K562 (cell line): ENCODE data around the gene MED29. TPM values are rescaled to one million over a fixed set of nuclear protein-coding genes. Genes with fewer than 3 reads are reported as not detected.

ENCODE experiments used
- ADNP ChIP-seq: fragments of 200-800 bp; sonication (Bioruptor generic); IDR thresholded peaks from 2 replicates; pipeline ENCODE4 v1.6.1; 2016; ENCODE audit warnings: missing genetic modification characterization, missing compliant biosample characterization
- BHLHE40 ChIP-seq: IDR thresholded peaks from 2 replicates; pipeline ENCODE4 v1.6.1; 2011; ENCODE audit warnings: low read length, improper control_type of control experiment
- CBFA2T2 ChIP-seq: fragments of 450-650 bp; conservative IDR thresholded peaks from 2 replicates; pipeline ENCODE4 v1.6.1; 2017; ENCODE audit warnings: mild to moderate bottlenecking
- HDAC3 ChIP-seq: fragments of 450-650 bp; IDR thresholded peaks from 2 replicates; pipeline ENCODE4 v1.6.1; 2018; ENCODE audit warnings: borderline replicate concordance, mild to moderate bottlenecking, moderate library complexity; ENCODE audit not compliant: partially characterized antibody
- ILK ChIP-seq: fragments of 450-650 bp; IDR thresholded peaks from 2 replicates; pipeline ENCODE4 v1.6.1; 2016; ENCODE audit warnings: missing genetic modification characterization, low read depth, mild to moderate bottlenecking, missing compliant biosample characterization, moderate library complexity, borderline replicate concordance
- NR2C2 ChIP-seq, 2 experiments: fragments of 200-800 bp in 1 of 2; sonication (Bioruptor generic) in 1 of 2; sonication (generic) in 1 of 2; formaldehyde crosslinking in 1 of 2; IDR thresholded peaks; 2 replicates each; pipeline versions ENCODE4 v1.6.1 to v1.8.0; 2016 to 2022; ENCODE audit warnings: mild to moderate bottlenecking in 1 of 2, missing compliant biosample characterization in 1 of 2, missing genetic modification characterization in 1 of 2, missing genetic modification reagents in 1 of 2
- POLR2AphosphoS2 ChIP-seq: IDR thresholded peaks from 2 replicates; pipeline ENCODE4 v1.6.1; 2012; ENCODE audit warnings: low read length, improper control_type of control experiment
- RB1 ChIP-seq: fragments of 450-650 bp; IDR thresholded peaks from 2 replicates; pipeline ENCODE4 v1.6.1; 2017; ENCODE audit warnings: low read depth, mild to moderate bottlenecking
- RUNX1 ChIP-seq: sonication (generic); IDR thresholded peaks from 2 replicates; pipeline ENCODE4 v1.6.1; 2016; ENCODE audit warnings: antibody characterized with exemption, low read depth
- SREBF1 ChIP-seq: fragments of 150-350 bp; IDR thresholded peaks from 2 replicates; pipeline ENCODE4 v1.6.1; 2014; ENCODE audit warnings: antibody characterized with exemption, low read depth, low read length, borderline replicate concordance
- ZNF408 ChIP-seq: fragments of 250-450 bp; sonication (Bioruptor Pico); IDR thresholded peaks from 2 replicates; pipeline ENCODE4 v1.4.0; 2020; ENCODE audit warnings: low read depth, mild to moderate bottlenecking, moderate library complexity
- polyA plus RNA-seq, 8 experiments: library from polyadenylated mRNA; depleted of rRNA in 4 of 8; stranded (reverse) in 5 of 8; unstranded in 3 of 8; fragments of >200 nt; fragmentation: Nextera tagmentation in 2 of 8; fragmentation: Illumina TruSeq in 1 of 8; extraction: Ambion mirVana in 2 of 8; extraction: Trizol in 1 of 8; gene quantifications; 2 replicates each; pipeline versions ENCODE4 v1.2.1 to v1.2.3, GENCODE V29; 2011 to 2014; ENCODE audit warnings: inconsistent platforms in 1 of 8, missing spikeins in 1 of 8
- total RNA-seq, 7 experiments: library from RNA; depleted of rRNA in 6 of 7; stranded (reverse); fragments of >200 nt in 6 of 7; fragmentation: Illumina TruSeq in 2 of 7; extraction: Trizol in 2 of 7; gene quantifications; 2 replicates each; pipeline versions ENCODE4 v1.2.1 to v1.2.3, GENCODE V29; 2011 to 2021; ENCODE audit warnings: low replicate concordance in 1 of 7
- TF ChIP-seq, protein P1 (sequence below): sonication (generic); formaldehyde crosslinking; IDR thresholded peaks from 2 replicates; pipeline ENCODE4 v1.8.1; 2023; ENCODE audit warnings: mild to moderate bottlenecking, missing genetic modification reagents
- TF ChIP-seq, protein P2 (sequence below): fragments of 250-450 bp; sonication (Bioruptor Pico); IDR thresholded peaks from 2 replicates; pipeline ENCODE4 v1.4.0; 2020; ENCODE audit warnings: mild to moderate bottlenecking, moderate library complexity
- TF ChIP-seq, protein P3 (sequence below), 2 experiments: fragments of 450-650 bp in 1 of 2; IDR thresholded peaks; 2 replicates each; pipeline ENCODE4 v1.6.1; 2011 to 2017; ENCODE audit warnings: low read depth in 2 of 2, antibody characterized with exemption in 1 of 2, borderline replicate concordance in 1 of 2, low read length in 1 of 2, mild to moderate bottlenecking in 1 of 2, mixed read lengths in 1 of 2; ENCODE audit not compliant: control insufficient read depth in 1 of 2
- TF ChIP-seq, protein P4 (sequence below): sonication (generic); formaldehyde crosslinking; IDR thresholded peaks from 2 replicates; pipeline ENCODE4 v1.8.0; 2022; ENCODE audit warnings: missing genetic modification reagents, mild to moderate bottlenecking, moderate library complexity, borderline replicate concordance
- TF ChIP-seq, protein P5 (sequence below): fragments of 250-450 bp; sonication (Bioruptor Pico); IDR thresholded peaks from 2 replicates; pipeline ENCODE4 v1.4.0; 2020; ENCODE audit warnings: mild to moderate bottlenecking

MED29 gene
- total and polyA plus RNA-seq, 9 of the 15 experiments (the other 6 are each of a cell fraction or from before 2014, with no cell fraction given) = 1.8 to 22.6 (median 12.4) TPM

DNA sequence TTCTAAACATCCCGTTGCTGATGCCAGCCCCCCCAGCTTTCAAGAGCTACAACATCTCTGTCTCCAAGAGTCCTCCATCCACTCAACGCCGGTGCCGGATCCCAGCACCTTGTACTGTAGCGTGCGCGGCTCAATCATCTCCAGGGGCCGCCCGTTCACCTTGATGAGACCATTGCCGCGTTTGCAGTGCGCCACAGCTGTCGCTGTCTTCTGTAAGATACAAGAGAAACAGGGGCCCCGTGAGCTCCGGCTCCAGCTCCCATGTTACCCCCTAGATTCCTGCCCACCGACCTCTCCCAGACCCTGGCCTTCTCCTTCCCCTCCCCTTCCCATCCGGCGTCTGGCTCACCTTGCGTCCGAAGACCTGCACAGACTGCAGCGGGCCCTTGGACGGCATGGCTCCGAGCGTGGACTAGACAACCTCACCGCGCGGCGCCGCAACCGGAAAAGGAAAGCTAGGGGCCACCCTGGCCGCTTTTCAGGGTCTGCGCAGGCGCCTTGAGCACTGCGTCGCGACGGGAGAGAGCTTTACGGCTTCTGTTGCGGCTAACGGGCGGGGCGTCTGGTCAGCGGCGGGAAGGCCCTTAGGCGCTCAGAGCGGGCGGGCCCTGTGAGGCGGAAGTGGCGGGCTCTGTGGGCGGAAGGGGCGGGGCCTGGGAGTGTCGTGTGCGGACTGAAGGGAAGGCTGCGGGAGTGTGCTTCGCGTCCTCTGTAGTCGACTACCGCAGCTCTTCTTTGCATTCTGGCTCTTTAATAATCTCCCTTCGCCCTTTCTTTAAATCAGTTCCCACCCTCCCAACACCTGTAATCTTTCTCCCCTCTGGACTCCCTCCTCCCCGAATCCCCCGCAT is 44.5 kb downstream of the MED29 start, which contains the start of gene RPS16 (continued):
- TF ChIP-seq, protein P1, sequence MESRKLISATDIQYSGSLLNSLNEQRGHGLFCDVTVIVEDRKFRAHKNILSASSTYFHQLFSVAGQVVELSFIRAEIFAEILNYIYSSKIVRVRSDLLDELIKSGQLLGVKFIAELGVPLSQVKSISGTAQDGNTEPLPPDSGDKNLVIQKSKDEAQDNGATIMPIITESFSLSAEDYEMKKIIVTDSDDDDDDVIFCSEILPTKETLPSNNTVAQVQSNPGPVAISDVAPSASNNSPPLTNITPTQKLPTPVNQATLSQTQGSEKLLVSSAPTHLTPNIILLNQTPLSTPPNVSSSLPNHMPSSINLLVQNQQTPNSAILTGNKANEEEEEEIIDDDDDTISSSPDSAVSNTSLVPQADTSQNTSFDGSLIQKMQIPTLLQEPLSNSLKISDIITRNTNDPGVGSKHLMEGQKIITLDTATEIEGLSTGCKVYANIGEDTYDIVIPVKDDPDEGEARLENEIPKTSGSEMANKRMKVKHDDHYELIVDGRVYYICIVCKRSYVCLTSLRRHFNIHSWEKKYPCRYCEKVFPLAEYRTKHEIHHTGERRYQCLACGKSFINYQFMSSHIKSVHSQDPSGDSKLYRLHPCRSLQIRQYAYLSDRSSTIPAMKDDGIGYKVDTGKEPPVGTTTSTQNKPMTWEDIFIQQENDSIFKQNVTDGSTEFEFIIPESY (CRISPR knock-in tag) = no peak; the same call in 1 of the 2 replicates
- peak; percentile 66 for TF ChIP-seq BHLHE40
- TF ChIP-seq POLR2AphosphoS2 = peak; percentile 73; the same call in 1 of the 2 replicates
- peak; percentile 76; the same call in 1 of the 2 replicates for TF ChIP-seq NR2C2 (CRISPR knock-in tag; IDR thresholded peaks at IDR 0.05)
- TF ChIP-seq NR2C2 (tag; IDR thresholded peaks at IDR 0.05) = peak; percentile 60; the same call in 1 of the 2 replicates
- TF ChIP-seq, protein P2, sequence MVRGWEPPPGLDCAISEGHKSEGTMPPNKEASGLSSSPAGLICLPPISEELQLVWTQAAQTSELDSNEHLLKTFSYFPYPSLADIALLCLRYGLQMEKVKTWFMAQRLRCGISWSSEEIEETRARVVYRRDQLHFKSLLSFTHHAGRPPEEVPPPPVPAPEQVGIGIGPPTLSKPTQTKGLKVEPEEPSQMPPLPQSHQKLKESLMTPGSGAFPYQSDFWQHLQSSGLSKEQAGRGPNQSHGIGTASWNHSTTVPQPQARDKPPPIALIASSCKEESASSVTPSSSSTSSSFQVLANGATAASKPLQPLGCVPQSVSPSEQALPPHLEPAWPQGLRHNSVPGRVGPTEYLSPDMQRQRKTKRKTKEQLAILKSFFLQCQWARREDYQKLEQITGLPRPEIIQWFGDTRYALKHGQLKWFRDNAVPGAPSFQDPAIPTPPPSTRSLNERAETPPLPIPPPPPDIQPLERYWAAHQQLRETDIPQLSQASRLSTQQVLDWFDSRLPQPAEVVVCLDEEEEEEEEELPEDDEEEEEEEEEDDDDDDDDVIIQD (CRISPR knock-in tag) = no peak
- TF ChIP-seq, protein P3, sequence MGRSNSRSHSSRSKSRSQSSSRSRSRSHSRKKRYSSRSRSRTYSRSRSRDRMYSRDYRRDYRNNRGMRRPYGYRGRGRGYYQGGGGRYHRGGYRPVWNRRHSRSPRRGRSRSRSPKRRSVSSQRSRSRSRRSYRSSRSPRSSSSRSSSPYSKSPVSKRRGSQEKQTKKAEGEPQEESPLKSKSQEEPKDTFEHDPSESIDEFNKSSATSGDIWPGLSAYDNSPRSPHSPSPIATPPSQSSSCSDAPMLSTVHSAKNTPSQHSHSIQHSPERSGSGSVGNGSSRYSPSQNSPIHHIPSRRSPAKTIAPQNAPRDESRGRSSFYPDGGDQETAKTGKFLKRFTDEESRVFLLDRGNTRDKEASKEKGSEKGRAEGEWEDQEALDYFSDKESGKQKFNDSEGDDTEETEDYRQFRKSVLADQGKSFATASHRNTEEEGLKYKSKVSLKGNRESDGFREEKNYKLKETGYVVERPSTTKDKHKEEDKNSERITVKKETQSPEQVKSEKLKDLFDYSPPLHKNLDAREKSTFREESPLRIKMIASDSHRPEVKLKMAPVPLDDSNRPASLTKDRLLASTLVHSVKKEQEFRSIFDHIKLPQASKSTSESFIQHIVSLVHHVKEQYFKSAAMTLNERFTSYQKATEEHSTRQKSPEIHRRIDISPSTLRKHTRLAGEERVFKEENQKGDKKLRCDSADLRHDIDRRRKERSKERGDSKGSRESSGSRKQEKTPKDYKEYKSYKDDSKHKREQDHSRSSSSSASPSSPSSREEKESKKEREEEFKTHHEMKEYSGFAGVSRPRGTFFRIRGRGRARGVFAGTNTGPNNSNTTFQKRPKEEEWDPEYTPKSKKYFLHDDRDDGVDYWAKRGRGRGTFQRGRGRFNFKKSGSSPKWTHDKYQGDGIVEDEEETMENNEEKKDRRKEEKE (IDR thresholded peaks at IDR 0.05; ENCODE audit: borderline replicate concordance in 1 of 2, control insufficient read depth in 1 of 2, low read depth in 2 of 2, low read length in 1 of 2) = 0 out of 4 replicates have a peak, but pooled peaks of 1 of the 2 experiments have one; percentile 21
- peak; percentile 86; the same call in 1 of the 2 replicates for TF ChIP-seq RB1
- TF ChIP-seq HDAC3 = no peak
- no peak for TF ChIP-seq RUNX1
- TF ChIP-seq SREBF1 = 0 out of 2 replicates have a peak, but pooled peaks have one; percentile 3
- TF ChIP-seq ILK (tag) = no peak
- TF ChIP-seq ZNF408 (CRISPR knock-in tag) = no peak
- TF ChIP-seq ADNP (tag) = no peak
- TF ChIP-seq, protein P4, sequence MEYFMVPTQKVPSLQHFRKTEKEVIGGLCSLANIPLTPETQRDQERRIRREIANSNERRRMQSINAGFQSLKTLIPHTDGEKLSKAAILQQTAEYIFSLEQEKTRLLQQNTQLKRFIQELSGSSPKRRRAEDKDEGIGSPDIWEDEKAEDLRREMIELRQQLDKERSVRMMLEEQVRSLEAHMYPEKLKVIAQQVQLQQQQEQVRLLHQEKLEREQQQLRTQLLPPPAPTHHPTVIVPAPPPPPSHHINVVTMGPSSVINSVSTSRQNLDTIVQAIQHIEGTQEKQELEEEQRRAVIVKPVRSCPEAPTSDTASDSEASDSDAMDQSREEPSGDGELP (CRISPR knock-in tag) = peak; percentile 90
- TF ChIP-seq, protein P5, sequence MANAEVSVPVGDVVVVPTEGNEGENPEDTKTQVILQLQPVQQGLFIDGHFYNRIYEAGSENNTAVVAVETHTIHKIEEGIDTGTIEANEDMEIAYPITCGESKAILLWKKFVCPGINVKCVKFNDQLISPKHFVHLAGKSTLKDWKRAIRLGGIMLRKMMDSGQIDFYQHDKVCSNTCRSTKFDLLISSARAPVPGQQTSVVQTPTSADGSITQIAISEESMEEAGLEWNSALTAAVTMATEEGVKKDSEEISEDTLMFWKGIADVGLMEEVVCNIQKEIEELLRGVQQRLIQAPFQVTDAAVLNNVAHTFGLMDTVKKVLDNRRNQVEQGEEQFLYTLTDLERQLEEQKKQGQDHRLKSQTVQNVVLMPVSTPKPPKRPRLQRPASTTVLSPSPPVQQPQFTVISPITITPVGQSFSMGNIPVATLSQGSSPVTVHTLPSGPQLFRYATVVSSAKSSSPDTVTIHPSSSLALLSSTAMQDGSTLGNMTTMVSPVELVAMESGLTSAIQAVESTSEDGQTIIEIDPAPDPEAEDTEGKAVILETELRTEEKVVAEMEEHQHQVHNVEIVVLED (CRISPR knock-in tag) = no peak
- no peak for TF ChIP-seq CBFA2T2
